Spleen (tissue), 11 donors: ENCODE results near the gene SLC1A1. TPM values are rescaled to one million over a fixed set of nuclear protein-coding genes. Genes with fewer than 3 reads are reported as not detected.
"Not testable (repeated sequence)": the region's sequence is repeated elsewhere in the genome, so short reads cannot be mapped to it uniquely, and the experiment has no call there.

Experiments
- DNase-seq: peaks from one replicate; pipeline ENCODE4 v3.0.0-alpha.2; 2020
- H3K27ac ChIP-seq, 8 donors: fragments of 200-600 bp; sonication (generic) in 7 of 8; 1 replicate in 4 of 8; 2 replicates in 4 of 8; pipeline versions ENCODE4 v1.5.0 to v1.8.0; 2016 to 2021; ENCODE audit warnings: inconsistent platforms in 4 of 8, mild to moderate bottlenecking in 4 of 8, moderate library complexity in 1 of 8
- H3K27me3 ChIP-seq, 7 donors: fragments of 200-600 bp; sonication (generic) in 6 of 7; replicated peaks in 1 of 7; 1 replicate in 4 of 7; 2 replicates in 3 of 7; pipeline versions ENCODE4 v1.5.0 to v1.8.0; 2016 to 2021; ENCODE audit warnings: inconsistent platforms in 3 of 7, mild to moderate bottlenecking in 1 of 7
- H3K36me3 ChIP-seq, 6 donors: fragments of 200-600 bp; sonication (generic) in 5 of 6; 1 replicate in 4 of 6; 2 replicates in 2 of 6; pipeline versions ENCODE4 v1.5.0 to v1.8.0; 2016 to 2021; ENCODE audit warnings: inconsistent platforms in 2 of 6
- H3K4me1 ChIP-seq, 6 donors: fragments of 200-600 bp; sonication (generic) in 5 of 6; 1 replicate in 3 of 6; 2 replicates in 3 of 6; pipeline versions ENCODE4 v1.5.0 to v1.8.0; 2016 to 2021; ENCODE audit warnings: inconsistent platforms in 3 of 6
- H3K4me3 ChIP-seq, 8 donors: fragments of 200-600 bp; sonication (generic) in 7 of 8; 1 replicate in 4 of 8; 2 replicates in 4 of 8; pipeline versions ENCODE4 v1.5.0 to v1.8.0; 2016 to 2021; ENCODE audit warnings: inconsistent platforms in 4 of 8, mild to moderate bottlenecking in 4 of 8, moderate library complexity in 2 of 8
- H3K9me3 ChIP-seq, 8 donors: fragments of 200-600 bp; sonication (generic) in 7 of 8; 1 replicate in 4 of 8; 2 replicates in 4 of 8; pipeline versions ENCODE4 v1.5.0 to v1.8.0; 2016 to 2021; ENCODE audit warnings: inconsistent platforms in 4 of 8
- POLR2A ChIP-seq, 3 donors: fragments of 450-650 bp; IDR thresholded peaks; one replicate each; pipeline ENCODE4 v1.5.1; 2017; ENCODE audit warnings: antibody characterized with exemption in 3 of 3, mild to moderate bottlenecking in 1 of 3
- POLR2AphosphoS5 ChIP-seq, 3 donors: sonication (generic); formaldehyde crosslinking; IDR thresholded peaks; one replicate each; pipeline ENCODE4 v1.5.1; 2017; ENCODE audit warnings: antibody characterized with exemption in 3 of 3
- WGBS, 5 donors: extraction: QIAGEN DNeasy Blood & Tissue Kit in 3 of 5; methylation state at CpG; one replicate each; pipeline versions ENCODE4 v1.1.5 to v1.1.7; 2013 to 2018; 5-methylcytosine and 5-hydroxymethylcytosine counted together
- intact Hi-C: fragments of 100-400 bp; cut with DNase I; formaldehyde crosslinking; loops from one replicate; pipeline ENCODE4 v1.15.0; 2023; ENCODE audit warnings: low total_unique reads
- polyA plus RNA-seq, 3 donors: library from polyadenylated mRNA; stranded (reverse); fragments of 200-250 nt; gene quantifications; one replicate each; pipeline ENCODE4 v1.2.1, GENCODE V29; 2013
- total RNA-seq, 7 donors: library from RNA; depleted of rRNA in 3 of 7; stranded (reverse); fragments of >200 nt in 3 of 7; fragmentation: NEBNext Ultra II Directional in 4 of 7; extraction: Animal tissue kit (Norgen Biotek cat#: 25700) in 4 of 7; gene quantifications; one replicate each; pipeline versions ENCODE4 v1.1.0 to v1.2.1, GENCODE V29; 2016 to 2021
- TF ChIP-seq, protein P1 (sequence below), 11 experiments: fragments of 200-600 bp in 7 of 11; fragments of 450-650 bp in 4 of 11; sonication (generic) in 4 of 11; IDR thresholded peaks in 8 of 11; conservative IDR thresholded peaks in 3 of 11; 1 replicate in 7 of 11; 2 replicates in 4 of 11; pipeline versions ENCODE4 v1.4.0 to v1.8.0; 2016 to 2021; ENCODE audit warnings: antibody characterized with exemption in 11 of 11, inconsistent platforms in 4 of 11, mild to moderate bottlenecking in 1 of 11
- donor health status: healthy with polysubstance abuse.
- donor health status: DM: no; HTN: no; CAD: no; lungs with moderate emphysema.
- donor health status: DM: no; HTN: no; CAD: no.
- donor health status: Bipolar disorder and iron deficiency.
- donor health status: healthy.
- donor health status: DM: no; HTN: no; CAD: no.
- donor health status: DM: yes; HTN: yes; CAD: no.

The SLC1A1 gene
- total and polyA plus RNA-seq, 10 donors = 0.11 to 0.79 (median 0.28) TPM; not detected in 2

DNA sequence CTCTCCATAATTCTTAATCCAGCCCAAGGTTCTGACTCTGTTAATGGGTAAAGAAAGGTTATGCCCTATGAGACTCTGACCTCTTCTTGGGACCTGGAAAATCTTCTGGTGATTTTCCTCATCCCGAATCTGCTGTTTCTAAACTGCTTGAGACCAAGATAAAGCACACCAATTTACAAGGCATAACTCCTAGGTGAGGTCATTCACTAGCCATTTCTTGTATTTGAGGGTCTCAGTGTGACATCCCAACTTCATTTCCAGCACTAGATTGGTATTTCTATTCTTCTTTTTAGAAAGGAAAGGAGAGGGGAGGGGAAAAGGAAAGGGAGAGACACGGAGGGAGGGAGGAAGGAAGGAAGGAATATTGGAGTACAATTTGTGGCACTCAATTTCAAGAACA is 51.6 kb downstream of the SLC1A1 start:
- Histone ChIP-seq H3K27me3 (no peaks in the 10 kb centered on the region), H3K36me3 (peaks cover 0 to 7% (median 0%) of the 10 kb centered on the region in 6 donors), H3K27ac (no peak overlapping the region), H3K9me3 (peaks cover 0 to 20% (median 15%) of the 10 kb centered on the region in 8 donors), H3K4me1 (peaks cover 0 to 2% (median 0%) of the 10 kb centered on the region in 6 donors), H3K4me3 (no peak overlapping the region)
- intact Hi-C loops = no loop called here
- 53 to 62% (median 59%) methylated on average over 2 of the region's 2 CpGs for WGBS, 5 donors
- TF ChIP-seq POLR2AphosphoS5 (IDR thresholded peaks at IDR 0.05) (no peak), POLR2A (IDR thresholded peaks at IDR 0.05) (no peak)
- TF ChIP-seq, protein P1, sequence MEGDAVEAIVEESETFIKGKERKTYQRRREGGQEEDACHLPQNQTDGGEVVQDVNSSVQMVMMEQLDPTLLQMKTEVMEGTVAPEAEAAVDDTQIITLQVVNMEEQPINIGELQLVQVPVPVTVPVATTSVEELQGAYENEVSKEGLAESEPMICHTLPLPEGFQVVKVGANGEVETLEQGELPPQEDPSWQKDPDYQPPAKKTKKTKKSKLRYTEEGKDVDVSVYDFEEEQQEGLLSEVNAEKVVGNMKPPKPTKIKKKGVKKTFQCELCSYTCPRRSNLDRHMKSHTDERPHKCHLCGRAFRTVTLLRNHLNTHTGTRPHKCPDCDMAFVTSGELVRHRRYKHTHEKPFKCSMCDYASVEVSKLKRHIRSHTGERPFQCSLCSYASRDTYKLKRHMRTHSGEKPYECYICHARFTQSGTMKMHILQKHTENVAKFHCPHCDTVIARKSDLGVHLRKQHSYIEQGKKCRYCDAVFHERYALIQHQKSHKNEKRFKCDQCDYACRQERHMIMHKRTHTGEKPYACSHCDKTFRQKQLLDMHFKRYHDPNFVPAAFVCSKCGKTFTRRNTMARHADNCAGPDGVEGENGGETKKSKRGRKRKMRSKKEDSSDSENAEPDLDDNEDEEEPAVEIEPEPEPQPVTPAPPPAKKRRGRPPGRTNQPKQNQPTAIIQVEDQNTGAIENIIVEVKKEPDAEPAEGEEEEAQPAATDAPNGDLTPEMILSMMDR (IDR thresholded peaks at IDR 0.05 in 8 of 11, conservative IDR thresholded peaks at IDR 0.05 in 3 of 11) = no peak
- no peak for DNase-seq

DNA sequence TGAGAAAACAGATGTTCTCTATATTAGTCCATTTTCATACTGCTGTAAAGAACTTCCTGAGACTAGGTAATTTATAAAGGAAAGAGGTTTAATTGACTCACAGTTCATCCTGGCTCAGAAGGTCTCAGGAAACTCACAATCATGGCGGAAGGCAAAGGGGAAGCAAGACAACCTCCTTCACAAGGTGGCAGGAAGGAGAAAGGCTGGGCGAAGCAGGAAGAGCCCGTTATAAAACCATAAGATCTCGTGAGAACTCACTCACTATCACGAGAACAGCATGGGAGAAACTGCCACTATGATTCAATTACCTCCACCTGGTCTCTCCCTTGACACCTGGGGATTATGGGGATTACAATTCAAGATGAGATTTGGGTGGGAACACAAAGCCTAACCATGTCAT is 54.4 kb downstream of the SLC1A1 start:
- H3K9me3 ChIP-seq = peaks cover 0 to 14% (median 10%) of the 10 kb centered on the region in 8 donors
- intact Hi-C loops, H3K27ac ChIP-seq, H3K4me1 ChIP-seq, H3K27me3 ChIP-seq, H3K36me3 ChIP-seq, DNase-seq, H3K4me3 ChIP-seq: not testable (repeated sequence)
- 46 to 63% (median 55%) methylated on average over 5 of the region's 5 CpGs for WGBS, 5 donors

DNA sequence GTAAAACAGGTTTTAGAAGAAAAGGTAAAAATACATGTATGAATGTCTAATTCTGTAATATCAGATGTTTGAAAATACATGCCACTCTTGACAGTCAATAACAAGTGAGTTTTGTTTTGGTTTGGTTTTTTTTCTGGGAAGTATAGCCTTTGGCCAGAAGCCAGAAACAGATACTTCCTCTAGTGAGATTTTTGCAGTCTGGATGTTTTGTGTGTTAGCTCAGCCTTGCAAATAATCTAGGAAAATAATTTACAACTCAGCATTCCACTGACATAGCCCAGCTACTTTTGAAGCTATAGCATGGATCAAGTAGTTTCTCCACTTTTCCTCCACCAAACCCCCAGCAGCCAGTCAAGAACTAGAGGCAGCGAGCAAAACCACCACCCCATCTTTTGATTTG is 56.7 kb downstream of the SLC1A1 start:
- 77 to 89% (median 85%) methylated on average over 1 of the region's 1 CpG for WGBS, 5 donors
- H3K9me3 ChIP-seq = no peaks in the 10 kb centered on the region
- no peaks in the 10 kb centered on the region for H3K36me3 ChIP-seq
- peaks cover 0 to 6% (median 0%) of the 10 kb centered on the region in 6 donors for H3K4me1 ChIP-seq
- TF ChIP-seq POLR2A (IDR thresholded peaks at IDR 0.05) (no peak), POLR2AphosphoS5 (IDR thresholded peaks at IDR 0.05) (no peak)
- TF ChIP-seq, protein P1 (IDR thresholded peaks at IDR 0.05 in 8 of 11, conservative IDR thresholded peaks at IDR 0.05 in 3 of 11) = no peak
- H3K27me3 ChIP-seq = no peaks in the 10 kb centered on the region
- no peak for DNase-seq
- H3K4me3 ChIP-seq = no peak overlapping the region
- H3K27ac ChIP-seq = no peak overlapping the region
- intact Hi-C loops = no loop called here

DNA sequence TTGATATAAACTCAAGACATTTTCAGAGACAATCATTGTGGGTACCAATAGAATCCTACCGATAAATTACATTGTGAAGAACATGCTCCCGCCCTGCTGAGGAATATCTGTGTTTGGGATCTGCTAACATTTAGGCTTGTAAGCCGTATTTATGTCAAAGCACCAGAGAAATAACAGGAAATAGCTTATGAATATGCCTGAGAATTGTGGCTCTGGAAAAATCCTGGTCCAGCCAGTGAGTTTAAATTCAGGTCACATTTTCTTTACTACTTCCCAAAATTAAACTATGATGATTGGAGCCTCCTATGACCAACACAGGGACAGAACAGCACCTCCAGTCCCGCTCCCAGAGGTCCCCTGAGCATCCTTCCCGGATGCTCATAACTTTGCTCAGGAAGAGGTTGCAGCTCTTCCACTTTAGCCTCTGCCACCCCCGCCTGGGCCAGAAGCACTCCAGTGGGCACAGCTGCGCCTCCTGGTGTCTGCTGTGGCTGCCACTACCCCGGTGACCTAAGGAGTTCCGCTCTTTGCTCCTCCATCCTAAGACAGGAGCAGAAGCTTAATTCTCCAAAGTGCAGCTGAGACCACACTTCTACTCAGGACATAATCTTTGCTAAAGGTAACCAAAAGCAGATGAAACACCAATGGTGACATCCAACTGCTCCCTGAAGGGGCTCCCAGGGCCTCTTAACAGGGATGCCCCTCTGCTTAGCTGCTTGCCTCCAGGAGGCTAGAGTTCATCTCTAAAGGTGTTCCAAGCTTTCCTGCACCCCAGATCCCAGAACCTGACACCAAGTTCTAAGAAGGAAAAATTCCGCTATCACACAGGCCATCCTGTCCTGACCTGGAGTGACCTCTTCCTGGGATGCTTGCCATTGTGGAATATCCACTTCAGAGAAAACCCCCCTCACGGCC is 58.8 kb downstream of the SLC1A1 start:
- Histone ChIP-seq H3K27ac (no peak overlapping the region), H3K4me1 (peaks cover 0 to 6% (median 0%) of the 10 kb centered on the region in 6 donors), H3K27me3 (no peaks in the 10 kb centered on the region), H3K9me3 (no peaks in the 10 kb centered on the region), H3K4me3 (no peak overlapping the region), H3K36me3 (no peaks in the 10 kb centered on the region)
- TF ChIP-seq POLR2AphosphoS5 (IDR thresholded peaks at IDR 0.05) = no peak
- TF ChIP-seq, protein P1 (IDR thresholded peaks at IDR 0.05 in 8 of 11, conservative IDR thresholded peaks at IDR 0.05 in 3 of 11) = peak in 1 of 11 experiments; percentile 9
- intact Hi-C loops = no loop called here
- 69 to 79% (median 71%) methylated on average over 11 of the region's 11 CpGs for WGBS, 5 donors
- DNase-seq = no peak
